C4-2B (cell line): Measurements from ENCODE around the gene MYL7.

Experiments used
- H3K27ac ChIP-seq: fragments of 450-650 bp; 2 replicates; pipeline ENCODE4 v1.5.1; 2017
- CTCF ChIP-seq: fragments of 450-650 bp; conservative IDR thresholded peaks from 2 replicates; pipeline ENCODE4 v1.5.1; 2017; ENCODE audit warnings: mild to moderate bottlenecking
- ZFX ChIP-seq: fragments of 450-650 bp; IDR thresholded peaks from 2 replicates; pipeline ENCODE4 v1.6.1; 2017

MYL7 gene

GRCh38 chr7:44163591-44163990 lies 22.5 kb upstream of the MYL7 start:
- H3K27ac ChIP-seq = no peak overlapping the region
- TF ChIP-seq ZFX = no peak
- no peak for TF ChIP-seq CTCF

- H3K27ac ChIP-seq = no peak overlapping the region
- TF ChIP-seq ZFX = no peak
Measured at GRCh38 chr7:44162785-44163395, 21.8 kb upstream of the MYL7 start.

- no peak overlapping the region for H3K27ac ChIP-seq
- TF ChIP-seq CTCF (no peak), ZFX (no peak)
Measured at GRCh38 chr7:44162179-44162578, 21.0 kb upstream of the MYL7 start.

- no peak overlapping the region for H3K27ac ChIP-seq
- TF ChIP-seq ZFX (no peak), CTCF (no peak)
Measured at GRCh38 chr7:44161371-44161770, 20.2 kb upstream of the MYL7 start.

- TF ChIP-seq CTCF (no peak), ZFX (no peak)
Measured at GRCh38 chr7:44159824-44160630, 18.9 kb upstream of the MYL7 start.

GRCh38 chr7:44158873-44159631 lies 17.9 kb upstream of the MYL7 start:
- TF ChIP-seq CTCF (no peak), ZFX (no peak)
- no peak overlapping the region for H3K27ac ChIP-seq

More at GRCh38 chr7:44159824-44160630, 18.9 kb upstream of the MYL7 start:
- no peak overlapping the region for H3K27ac ChIP-seq

- TF ChIP-seq ZFX = no peak
- no peak for TF ChIP-seq CTCF
Measured at GRCh38 chr7:44158096-44158872, 17.2 kb upstream of the MYL7 start.

More at GRCh38 chr7:44158096-44158872, 17.2 kb upstream of the MYL7 start:
- no peak overlapping the region for H3K27ac ChIP-seq
